WTC11 (cell line): ENCODE measurements around the gene CHKA. TPM values are rescaled to one million over a fixed set of nuclear protein-coding genes. Genes with fewer than 3 reads are reported as not detected.
A peak's percentile ranks its signal among the peaks of the same experiment; 100 is the strongest.

ENCODE experiments used
- ATAC-seq: fragments of 200-7000 bp; cut with Tn5 transposase; 2 replicates; pipeline ENCODE4 v1.10.0; 2021; ENCODE audit warnings: mild to moderate bottlenecking, moderate library complexity
- CTCF ChIA-PET: fragments of 300-600 bp; sonication (Branson Sonifier 250); formaldehyde crosslinking; loops from one replicate; lab custom pipeline; 2021; ENCODE audit warnings: antibody characterized with exemption; lab: Charles Lee
- POLR2A ChIA-PET: fragments of 350-600 bp; sonication (Branson Sonifier 250); formaldehyde crosslinking; loops from one replicate; lab custom pipeline; 2021; ENCODE audit warnings: antibody characterized with exemption; lab: Charles Lee
- DNase-seq: peaks from one replicate; pipeline ENCODE4 v3.0.0; 2021; ENCODE audit warnings: low spot score
- H3K27ac Mint-ChIP-seq: 2 replicates; pipeline ENCODE4 v1.8.0; 2021; ENCODE audit warnings: mixed read lengths
- H3K27me3 Mint-ChIP-seq: 2 replicates; pipeline ENCODE4 v1.8.0; 2021; ENCODE audit warnings: low read depth, mild to moderate bottlenecking, moderate library complexity, mixed read lengths
- H3K36me3 Mint-ChIP-seq: 2 replicates; pipeline ENCODE4 v1.8.0; 2021; ENCODE audit warnings: mixed read lengths
- H3K4me1 Mint-ChIP-seq: 2 replicates; pipeline ENCODE4 v1.8.0; 2022; ENCODE audit warnings: mixed read lengths
- H3K4me3 Mint-ChIP-seq: 2 replicates; pipeline ENCODE4 v1.8.0; 2021; ENCODE audit warnings: mild to moderate bottlenecking, moderate library complexity, mixed read lengths
- H3K9me3 Mint-ChIP-seq: 2 replicates; pipeline ENCODE4 v1.8.0; 2021; ENCODE audit warnings: mixed read lengths
- AFF4 ChIP-seq: sonication (generic); formaldehyde crosslinking; IDR thresholded peaks from 2 replicates; pipeline ENCODE4 v1.8.1; 2023; ENCODE audit warnings: mild to moderate bottlenecking, missing genetic modification reagents, borderline replicate concordance
- ATF3 ChIP-seq: sonication (generic); formaldehyde crosslinking; conservative IDR thresholded peaks from 2 replicates; pipeline ENCODE4 v1.8.1; 2022; ENCODE audit warnings: mild to moderate bottlenecking, missing genetic modification reagents
- CREM ChIP-seq: sonication (generic); formaldehyde crosslinking; IDR thresholded peaks from 2 replicates; pipeline ENCODE4 v1.8.1; 2022; ENCODE audit warnings: mild to moderate bottlenecking, missing genetic modification reagents, moderate library complexity
- ERG ChIP-seq: fragments of 250-450 bp; sonication (Bioruptor Pico); IDR thresholded peaks from 2 replicates; pipeline ENCODE4 v1.8.0; 2021; ENCODE audit warnings: mild to moderate bottlenecking
- ETV6 ChIP-seq: sonication (generic); formaldehyde crosslinking; IDR thresholded peaks from 2 replicates; pipeline ENCODE4 v1.8.1; 2022; ENCODE audit warnings: mild to moderate bottlenecking, missing genetic modification reagents
- FOXK1 ChIP-seq: sonication (generic); formaldehyde crosslinking; IDR thresholded peaks from 2 replicates; pipeline ENCODE4 v1.8.0; 2022; ENCODE audit warnings: mild to moderate bottlenecking, moderate library complexity, missing genetic modification reagents
- FOXP1 ChIP-seq: sonication (generic); formaldehyde crosslinking; IDR thresholded peaks from 2 replicates; pipeline ENCODE4 v1.8.0; 2022; ENCODE audit warnings: missing genetic modification reagents, mild to moderate bottlenecking, moderate library complexity, borderline replicate concordance
- HMGXB4 ChIP-seq: sonication (generic); formaldehyde crosslinking; IDR thresholded peaks from 2 replicates; pipeline ENCODE4 v1.8.1; 2023; ENCODE audit warnings: mild to moderate bottlenecking, moderate library complexity, missing genetic modification reagents
- IRF2 ChIP-seq: sonication (generic); formaldehyde crosslinking; IDR thresholded peaks from 2 replicates; pipeline ENCODE4 v1.8.0; 2022; ENCODE audit warnings: low read depth, missing genetic modification reagents, borderline replicate concordance
- SOX15 ChIP-seq: fragments of 250-450 bp; sonication (Bioruptor Pico); IDR thresholded peaks from 2 replicates; pipeline ENCODE4 v1.9.0; 2021; ENCODE audit warnings: mild to moderate bottlenecking
- TP53 ChIP-seq: sonication (generic); formaldehyde crosslinking; IDR thresholded peaks from 2 replicates; pipeline ENCODE4 v1.8.1; 2023; ENCODE audit warnings: mild to moderate bottlenecking, missing genetic modification reagents
- ZBTB43 ChIP-seq: sonication (generic); formaldehyde crosslinking; IDR thresholded peaks from 2 replicates; pipeline ENCODE4 v1.8.1; 2023; ENCODE audit warnings: mild to moderate bottlenecking, missing genetic modification reagents
- ZNF416 ChIP-seq: fragments of 250-450 bp; sonication (Bioruptor Pico); IDR thresholded peaks from 2 replicates; pipeline ENCODE4 v1.9.0; 2021; ENCODE audit warnings: mild to moderate bottlenecking, inconsistent platforms
- ZNF423 ChIP-seq: fragments of 250-450 bp; sonication (Bioruptor Pico); IDR thresholded peaks from 2 replicates; pipeline ENCODE4 v2.1.2; 2022; ENCODE audit warnings: mild to moderate bottlenecking, moderate library complexity
- ZNF425 ChIP-seq: fragments of 250-450 bp; sonication (Bioruptor Pico); conservative IDR thresholded peaks from 2 replicates; pipeline ENCODE4 v1.9.0; 2021; ENCODE audit warnings: mild to moderate bottlenecking
- ZSCAN18 ChIP-seq: fragments of 250-450 bp; sonication (Bioruptor Pico); IDR thresholded peaks from 2 replicates; pipeline ENCODE4 v2.1.2; 2022; ENCODE audit warnings: mild to moderate bottlenecking, moderate library complexity
- total RNA-seq: library from RNA; stranded (reverse); gene quantifications from 3 replicates; pipeline ENCODE4 v1.2.3, GENCODE V29; 2021

Gene CHKA
- total RNA-seq, 1 experiment from 2014 or later, result 76.1 TPM

- no peak for TF ChIP-seq AFF4 (CRISPR knock-in tag)
Measured at GRCh38 chr11:68113986-68114385, 7.2 kb downstream of the CHKA start (continued).

GRCh38 chr11:68107689-68108088, 13.5 kb downstream of the CHKA start:
- no peak for DNase-seq
- Mint-ChIP-seq H3K4me3 (no peak overlapping the region), H3K4me1 (peaks cover 28% of the 10 kb centered on the region), H3K27me3 (no peaks in the 10 kb centered on the region), H3K36me3 (peaks cover 16% of the 10 kb centered on the region), H3K9me3 (no peaks in the 10 kb centered on the region), H3K27ac (peak overlapping the region; percentile 42)
- ChIA-PET CTCF (no interaction called here), POLR2A (no interaction called here)
- no peak for ATAC-seq
- TF ChIP-seq ZBTB43 (CRISPR knock-in tag) (no peak), CREM (CRISPR knock-in tag) (no peak), ATF3 (CRISPR knock-in tag) (no peak), ZNF423 (CRISPR knock-in tag) (no peak)

GRCh38 chr11:68106165-68106940, 14.8 kb downstream of the CHKA start:
- ChIA-PET POLR2A (no interaction called here), CTCF (no interaction called here)
- Mint-ChIP-seq H3K9me3 (no peaks in the 10 kb centered on the region), H3K4me1 (peaks cover 31% of the 10 kb centered on the region), H3K36me3 (peaks cover 14% of the 10 kb centered on the region), H3K27ac (peak overlapping the region; percentile 85; the same call in 1 of the 2 replicates), H3K4me3 (no peak overlapping the region), H3K27me3 (no peaks in the 10 kb centered on the region)
- TF ChIP-seq ZNF425 (CRISPR knock-in tag) (no peak), ERG (CRISPR knock-in tag) (no peak), ATF3 (CRISPR knock-in tag) (no peak), ZSCAN18 (CRISPR knock-in tag) (no peak), TP53 (no peak), SOX15 (CRISPR knock-in tag) (no peak), FOXP1 (CRISPR knock-in tag) (no peak), FOXK1 (CRISPR knock-in tag) (no peak), IRF2 (CRISPR knock-in tag) (no peak), HMGXB4 (CRISPR knock-in tag) (no peak), ZNF416 (CRISPR knock-in tag) (no peak), ETV6 (CRISPR knock-in tag) (no peak)
- no peak for ATAC-seq
- DNase-seq, result no peak
